K562 (cell line): ENCODE data around the gene WDR81. TPM values are rescaled to one million over a fixed set of nuclear protein-coding genes. Genes with fewer than 3 reads are reported as not detected.

Experiments
- ARID3B ChIP-seq: fragments of 250-450 bp; sonication (Bioruptor Pico); IDR thresholded peaks from 2 replicates; pipeline ENCODE4 v1.4.0; 2020; ENCODE audit warnings: borderline replicate concordance
- BCL6 ChIP-seq: fragments of 250-450 bp; sonication (Bioruptor Pico); IDR thresholded peaks from 2 replicates; pipeline ENCODE4 v1.4.0; 2020
- BDP1 ChIP-seq: IDR thresholded peaks from 3 replicates; pipeline ENCODE4 v1.6.1; 2011; ENCODE audit not compliant: insufficient read length, insufficient read depth
- CAMTA2 ChIP-seq: fragments of 250-450 bp; sonication (Bioruptor Pico); conservative IDR thresholded peaks from 2 replicates; pipeline ENCODE4 v1.5.1; 2022
- FIP1L1 ChIP-seq: fragments of 200-400 bp; formaldehyde crosslinking; IDR thresholded peaks from 2 replicates; pipeline ENCODE4 v1.6.1; 2018; ENCODE audit warnings: mild to moderate bottlenecking, low read depth, low read length; ENCODE audit not compliant: poor library complexity, severe bottlenecking
- ILF3 ChIP-seq: fragments of 450-650 bp; IDR thresholded peaks from 2 replicates; pipeline ENCODE4 v1.6.1; 2018; ENCODE audit warnings: antibody characterized with exemption, mild to moderate bottlenecking, moderate library complexity, borderline replicate concordance
- KHSRP ChIP-seq: fragments of 450-650 bp; IDR thresholded peaks from 2 replicates; pipeline ENCODE4 v1.6.1; 2017
- L3MBTL2 ChIP-seq: fragments of 450-650 bp; IDR thresholded peaks from 2 replicates; pipeline ENCODE4 v1.6.1; 2016; ENCODE audit warnings: mild to moderate bottlenecking, moderate library complexity
- MLLT1 ChIP-seq, 2 experiments: fragments of 450-650 bp; IDR thresholded peaks; 2 replicates each; pipeline ENCODE4 v1.6.1; 2016
- MXD1 ChIP-seq: fragments of 250-450 bp; sonication (Bioruptor Pico); IDR thresholded peaks from 2 replicates; pipeline ENCODE4 v1.8.0; 2021; ENCODE audit warnings: borderline replicate concordance, mild to moderate bottlenecking, moderate library complexity; ENCODE audit not compliant: poor library complexity, severe bottlenecking
- NR0B1 ChIP-seq: fragments of 450-650 bp; IDR thresholded peaks from one replicate; pipeline ENCODE4 v1.6.1; 2018; ENCODE audit warnings: mild to moderate bottlenecking, moderate library complexity; ENCODE audit not compliant: partially characterized antibody
- RB1 ChIP-seq: fragments of 450-650 bp; IDR thresholded peaks from 2 replicates; pipeline ENCODE4 v1.6.1; 2017; ENCODE audit warnings: low read depth, mild to moderate bottlenecking
- RBFOX2 ChIP-seq: fragments of 200-400 bp; formaldehyde crosslinking; IDR thresholded peaks from 2 replicates; pipeline ENCODE4 v1.6.1; 2017; ENCODE audit warnings: low read depth, mild to moderate bottlenecking, low read length, moderate library complexity
- XRCC5 ChIP-seq: fragments of 200-400 bp; formaldehyde crosslinking; IDR thresholded peaks from 2 replicates; pipeline ENCODE4 v1.6.1; 2017; ENCODE audit warnings: low read depth, mild to moderate bottlenecking, low read length
- ZNF584 ChIP-seq: fragments of 200-800 bp; sonication (Bioruptor generic); IDR thresholded peaks from 2 replicates; pipeline ENCODE4 v1.6.1; 2016; ENCODE audit warnings: low read depth, mild to moderate bottlenecking, missing genetic modification characterization, missing compliant biosample characterization
- ZNF592 ChIP-seq: fragments of 450-650 bp; IDR thresholded peaks from 2 replicates; pipeline ENCODE4 v1.6.1; 2017; ENCODE audit warnings: antibody characterized with exemption, mild to moderate bottlenecking
- polyA plus RNA-seq, 8 experiments: library from polyadenylated mRNA; depleted of rRNA in 4 of 8; stranded (reverse) in 5 of 8; unstranded in 3 of 8; fragments of >200 nt; fragmentation: Nextera tagmentation in 2 of 8; fragmentation: Illumina TruSeq in 1 of 8; extraction: Ambion mirVana in 2 of 8; extraction: Trizol in 1 of 8; gene quantifications; 2 replicates each; pipeline versions ENCODE4 v1.2.1 to v1.2.3, GENCODE V29; 2011 to 2014; ENCODE audit warnings: inconsistent platforms in 1 of 8, missing spikeins in 1 of 8
- total RNA-seq, 7 experiments: library from RNA; depleted of rRNA in 6 of 7; stranded (reverse); fragments of >200 nt in 6 of 7; fragmentation: Illumina TruSeq in 2 of 7; extraction: Trizol in 2 of 7; gene quantifications; 2 replicates each; pipeline versions ENCODE4 v1.2.1 to v1.2.3, GENCODE V29; 2011 to 2021; ENCODE audit warnings: low replicate concordance in 1 of 7

Gene WDR81
- total and polyA plus RNA-seq, 9 of the 15 experiments (the other 6 are each of a cell fraction or from before 2014, with no cell fraction given) = 0.01 to 17.1 (median 3.3) TPM

GRCh38 chr17:1724869-1725641 lies 551 bp downstream of the WDR81 start (continued):
- TF ChIP-seq BDP1 (no peak), KHSRP (no peak), ARID3B (CRISPR knock-in tag) (no peak), RB1 (no peak), L3MBTL2 (peak; percentile 55; the same call in 1 of the 2 replicates), FIP1L1 (peak; percentile 32), XRCC5 (no peak), MLLT1 (IDR thresholded peaks at IDR 0.05) (no peak), ILF3 (no peak), BCL6 (CRISPR knock-in tag) (no peak), CAMTA2 (no peak), NR0B1 (no peak), ZNF592 (no peak; the same call in 1 of the 2 replicates), MXD1 (CRISPR knock-in tag) (no peak), RBFOX2 (peak; percentile 67), ZNF584 (CRISPR knock-in tag) (no peak)
